ENCODE data around the gene THOP1.
A peak's percentile ranks its signal among the peaks of the same experiment; 100 is the strongest.

THOP1 gene

GRCh38 chr19:2853015-2853606, 67.8 kb downstream of the THOP1 start:
- H3K9me3 ChIP-seq (ENCODE audit: control insufficient read depth in 1 of 2, low read length in 2 of 2), result peaks cover 62 to 86% of the 10 kb centered on the region in 2 donors
- H3K4me1 ChIP-seq (ENCODE audit: control insufficient read depth in 1 of 2, insufficient read depth in 2 of 2, low read length in 2 of 2), result no peaks in the 10 kb centered on the region
- no peak overlapping the region for H3K9ac ChIP-seq (ENCODE audit: low read depth in 1 of 2, low read length in 2 of 2)
- H3K36me3 ChIP-seq (ENCODE audit: control insufficient read depth in 1 of 2, insufficient read depth in 2 of 2, low read length in 2 of 2), result peaks cover 34 to 37% of the 10 kb centered on the region in 2 donors
- H3K27me3 ChIP-seq (ENCODE audit: control insufficient read depth in 1 of 2, insufficient read depth in 2 of 2, low read length in 2 of 2), result no peaks in the 10 kb centered on the region
- H3K27ac ChIP-seq (ENCODE audit: low read depth, low read length), result no peak overlapping the region
- H3K4me3 ChIP-seq (ENCODE audit: low read depth in 1 of 2, low read length in 2 of 2), result peak overlapping the region; percentile 4 to 42

GRCh38 chr19:2854849-2855248, 69.5 kb downstream of the THOP1 start:
- Histone ChIP-seq H3K4me3 (ENCODE audit: low read depth in 1 of 2, low read length in 2 of 2) (no peak overlapping the region), H3K9me3 (ENCODE audit: control insufficient read depth in 1 of 2, low read length in 2 of 2) (peaks cover 65 to 88% of the 10 kb centered on the region in 2 donors), H3K27me3 (ENCODE audit: control insufficient read depth in 1 of 2, insufficient read depth in 2 of 2, low read length in 2 of 2) (no peaks in the 10 kb centered on the region), H3K36me3 (ENCODE audit: control insufficient read depth in 1 of 2, insufficient read depth in 2 of 2, low read length in 2 of 2) (peaks cover 34 to 37% of the 10 kb centered on the region in 2 donors), H3K9ac (ENCODE audit: low read depth in 1 of 2, low read length in 2 of 2) (no peak overlapping the region), H3K27ac (ENCODE audit: low read depth, low read length) (no peak overlapping the region), H3K4me1 (ENCODE audit: control insufficient read depth in 1 of 2, insufficient read depth in 2 of 2, low read length in 2 of 2) (no peaks in the 10 kb centered on the region)

GRCh38 chr19:2856457-2857050, 71.3 kb downstream of the THOP1 start:
- no peak overlapping the region for H3K27ac ChIP-seq (ENCODE audit: low read depth, low read length)
- peaks cover 25 to 28% of the 10 kb centered on the region in 2 donors for H3K36me3 ChIP-seq (ENCODE audit: control insufficient read depth in 1 of 2, insufficient read depth in 2 of 2, low read length in 2 of 2)
- no peak overlapping the region for H3K9ac ChIP-seq (ENCODE audit: low read depth in 1 of 2, low read length in 2 of 2)
- H3K9me3 ChIP-seq (ENCODE audit: control insufficient read depth in 1 of 2, low read length in 2 of 2), result peaks cover 54 to 75% of the 10 kb centered on the region in 2 donors
- H3K4me1 ChIP-seq (ENCODE audit: control insufficient read depth in 1 of 2, insufficient read depth in 2 of 2, low read length in 2 of 2), result no peaks in the 10 kb centered on the region
- no peaks in the 10 kb centered on the region for H3K27me3 ChIP-seq (ENCODE audit: control insufficient read depth in 1 of 2, insufficient read depth in 2 of 2, low read length in 2 of 2)
- no peak overlapping the region for H3K4me3 ChIP-seq (ENCODE audit: low read depth in 1 of 2, low read length in 2 of 2)

GRCh38 chr19:2858864-2859263, 73.6 kb downstream of the THOP1 start:
- no peaks in the 10 kb centered on the region for H3K4me1 ChIP-seq (ENCODE audit: control insufficient read depth in 1 of 2, insufficient read depth in 2 of 2, low read length in 2 of 2)
- peaks cover 32 to 52% of the 10 kb centered on the region in 2 donors for H3K9me3 ChIP-seq (ENCODE audit: control insufficient read depth in 1 of 2, low read length in 2 of 2)
- H3K27ac ChIP-seq (ENCODE audit: low read depth, low read length), result no peak overlapping the region
- H3K27me3 ChIP-seq (ENCODE audit: control insufficient read depth in 1 of 2, insufficient read depth in 2 of 2, low read length in 2 of 2), result no peaks in the 10 kb centered on the region
- H3K36me3 ChIP-seq (ENCODE audit: control insufficient read depth in 1 of 2, insufficient read depth in 2 of 2, low read length in 2 of 2), result peaks cover 5 to 6% of the 10 kb centered on the region in 2 donors
- no peak overlapping the region for H3K4me3 ChIP-seq (ENCODE audit: low read depth in 1 of 2, low read length in 2 of 2)
- H3K9ac ChIP-seq (ENCODE audit: low read depth in 1 of 2, low read length in 2 of 2), result no peak overlapping the region

- H3K4me3 ChIP-seq (ENCODE audit: low read depth in 1 of 2, low read length in 2 of 2), result no peak overlapping the region
- no peaks in the 10 kb centered on the region for H3K36me3 ChIP-seq (ENCODE audit: control insufficient read depth in 1 of 2, insufficient read depth in 2 of 2, low read length in 2 of 2)
- no peak overlapping the region for H3K9ac ChIP-seq (ENCODE audit: low read depth in 1 of 2, low read length in 2 of 2)
- no peaks in the 10 kb centered on the region for H3K27me3 ChIP-seq (ENCODE audit: control insufficient read depth in 1 of 2, insufficient read depth in 2 of 2, low read length in 2 of 2)
- H3K27ac ChIP-seq (ENCODE audit: low read depth, low read length), result no peak overlapping the region
- H3K9me3 ChIP-seq (ENCODE audit: control insufficient read depth in 1 of 2, low read length in 2 of 2), result peaks cover 6 to 8% of the 10 kb centered on the region in 2 donors
- no peaks in the 10 kb centered on the region for H3K4me1 ChIP-seq (ENCODE audit: control insufficient read depth in 1 of 2, insufficient read depth in 2 of 2, low read length in 2 of 2)
Measured at GRCh38 chr19:2863816-2864215, 78.5 kb downstream of the THOP1 start.
